IMR-90 (cell line): ENCODE results near the gene RTKN. TPM values are rescaled to one million over a fixed set of nuclear protein-coding genes. Genes with fewer than 3 reads are reported as not detected.

ENCODE experiments used
- ATAC-seq: fragments of 200-7000 bp; cut with Tn5 transposase; 2 replicates; pipeline ENCODE4 v1.9.1; 2020; ENCODE audit warnings: low read depth, mild to moderate bottlenecking, moderate library complexity
- BruUV-seq: library from RNA; stranded (reverse); fragments of 400-500 nt; replicated peaks from 2 replicates; lab custom pipeline; 2021; lab: Mats Ljungman, UMichigan
- CTCF ChIA-PET: fragments of 300-600 bp; formaldehyde crosslinking; extraction: SDS; loops from one replicate; lab custom pipeline; 2021; ENCODE audit warnings: antibody characterized with exemption; lab: Yijun Ruan, JAX
- POLR2A ChIA-PET: fragments of 300-600 bp; sonication (Branson Sonifier 250); formaldehyde crosslinking; loops from one replicate; lab custom pipeline; 2022; ENCODE audit warnings: antibody characterized with exemption; ENCODE audit not compliant: unreplicated experiment; lab: Charles Lee
- DNase-seq: peaks from one replicate; pipeline ENCODE4 v3.0.0; 2013
- H2AFZ ChIP-seq: replicated peaks from 2 replicates; pipeline ENCODE3; 2013; ENCODE audit warnings: low read length, mild to moderate bottlenecking; ENCODE audit not compliant: poor library complexity
- H2AK5ac ChIP-seq: 2 replicates; pipeline ENCODE4 v1.6.1; 2013; ENCODE audit warnings: low read depth, low read length, inconsistent platforms
- H2AK9ac ChIP-seq: replicated peaks from 2 replicates; pipeline ENCODE3; 2013; ENCODE audit warnings: mild to moderate bottlenecking, low read depth, low read length, moderate library complexity; ENCODE audit not compliant: poor library complexity
- H2BK120ac ChIP-seq: 2 replicates; pipeline ENCODE4 v1.6.1; 2013; ENCODE audit warnings: low read depth, low read length, inconsistent platforms
- H2BK15ac ChIP-seq: 3 replicates; pipeline ENCODE4 v1.6.1; 2013; ENCODE audit warnings: low read depth, low read length, inconsistent platforms
- H2BK20ac ChIP-seq: 2 replicates; pipeline ENCODE4 v1.6.1; 2013; ENCODE audit warnings: low read depth, mild to moderate bottlenecking, inconsistent platforms, low read length, moderate library complexity
- H2BK5ac ChIP-seq: 2 replicates; pipeline ENCODE4 v1.6.1; 2013; ENCODE audit warnings: mild to moderate bottlenecking, low read depth, low read length, inconsistent platforms; ENCODE audit not compliant: poor library complexity, severe bottlenecking
- H3K14ac ChIP-seq: replicated peaks from 2 replicates; pipeline ENCODE4 v1.6.1; 2013; ENCODE audit warnings: low read depth, low read length, inconsistent platforms
- H3K18ac ChIP-seq: 2 replicates; pipeline ENCODE4 v1.6.1; 2013; ENCODE audit warnings: low read depth, low read length, control low read depth
- H3K23ac ChIP-seq: 2 replicates; pipeline ENCODE4 v1.6.1; 2013; ENCODE audit warnings: low read depth, low read length, inconsistent platforms
- H3K27ac ChIP-seq: 2 replicates; pipeline ENCODE4 v1.5.1; 2013; ENCODE audit warnings: mild to moderate bottlenecking, control low read depth, low read length; ENCODE audit not compliant: insufficient read depth
- H3K27me3 ChIP-seq: 2 replicates; pipeline ENCODE4 v1.6.1; 2013; ENCODE audit warnings: low read length; ENCODE audit not compliant: control insufficient read depth, insufficient read depth
- H3K36me3 ChIP-seq: 2 replicates; pipeline ENCODE4 v1.6.1; 2013; ENCODE audit warnings: low read length, mixed read lengths; ENCODE audit not compliant: control insufficient read depth, insufficient read depth
- H3K4ac ChIP-seq: 2 replicates; pipeline ENCODE4 v1.6.1; 2013; ENCODE audit warnings: low read depth, low read length, inconsistent platforms
- H3K4me1 ChIP-seq: 2 replicates; pipeline ENCODE4 v1.6.1; 2013; ENCODE audit warnings: low read length, mixed read lengths; ENCODE audit not compliant: control insufficient read depth, insufficient read depth
- H3K4me2 ChIP-seq: 2 replicates; pipeline ENCODE4 v1.6.1; 2013; ENCODE audit warnings: low read depth, mild to moderate bottlenecking, control low read depth, low read length, moderate library complexity
- H3K4me3 ChIP-seq: 2 replicates; pipeline ENCODE4 v1.5.1; 2013; ENCODE audit warnings: low read depth, mild to moderate bottlenecking, control low read depth, low read length, moderate library complexity; ENCODE audit not compliant: insufficient read depth
- H3K56ac ChIP-seq: 2 replicates; pipeline ENCODE4 v1.6.1; 2013; ENCODE audit warnings: low read length, inconsistent platforms; ENCODE audit not compliant: insufficient read depth; ENCODE audit errors: extremely low read depth
- H3K79me1 ChIP-seq, 2 experiments: 2 replicates each; pipeline ENCODE4 v1.6.1; 2013; ENCODE audit warnings: low read length in 2 of 2, inconsistent platforms in 1 of 2, low read depth in 1 of 2
- H3K9ac ChIP-seq: 2 replicates; pipeline ENCODE4 v1.6.1; 2013; ENCODE audit warnings: low read depth, low read length, control low read depth
- H3K9me1 ChIP-seq: 2 replicates; pipeline ENCODE4 v1.6.1; 2013; ENCODE audit warnings: low read length, inconsistent platforms; ENCODE audit not compliant: insufficient read depth
- H3K9me3 ChIP-seq: 2 replicates; pipeline ENCODE4 v1.6.1; 2013; ENCODE audit warnings: low read length; ENCODE audit not compliant: control insufficient read depth, insufficient read depth
- H4K20me1 ChIP-seq: 2 replicates; pipeline ENCODE4 v1.6.1; 2013; ENCODE audit warnings: low read length, inconsistent platforms; ENCODE audit not compliant: insufficient read depth
- H4K5ac ChIP-seq: 2 replicates; pipeline ENCODE4 v1.6.1; 2013; ENCODE audit warnings: mild to moderate bottlenecking, low read depth, low read length, control low read depth
- H4K8ac ChIP-seq, 2 experiments: 2 replicates each; pipeline ENCODE4 v1.6.1; 2013; ENCODE audit warnings: low read depth in 2 of 2, low read length in 2 of 2, control low read depth in 1 of 2, inconsistent platforms in 1 of 2
- H4K91ac ChIP-seq: 2 replicates; pipeline ENCODE4 v1.6.1; 2013; ENCODE audit warnings: low read depth, low read length, inconsistent platforms; ENCODE audit not compliant: insufficient read depth
- BHLHE40 ChIP-seq: fragments of 150-350 bp; IDR thresholded peaks from 2 replicates; pipeline ENCODE4 v1.6.1; 2016; ENCODE audit warnings: mild to moderate bottlenecking, low read depth, low read length
- CHD1 ChIP-seq: IDR thresholded peaks from 2 replicates; pipeline ENCODE4 v1.6.1; 2012; ENCODE audit warnings: low read depth, low read length, improper control_type of control experiment
- CTCF ChIP-seq: conservative IDR thresholded peaks from 2 replicates; pipeline ENCODE4 v1.5.1; 2012; ENCODE audit warnings: mild to moderate bottlenecking, low read depth, low read length, improper control_type of control experiment
- MAZ ChIP-seq: IDR thresholded peaks from 2 replicates; pipeline ENCODE4 v1.6.1; 2012; ENCODE audit warnings: low read depth, mild to moderate bottlenecking, low read length, improper control_type of control experiment, moderate library complexity, borderline replicate concordance
- MXI1 ChIP-seq: IDR thresholded peaks from 2 replicates; pipeline ENCODE4 v1.6.1; 2012; ENCODE audit warnings: low read depth, mild to moderate bottlenecking, low read length, moderate library complexity, borderline replicate concordance
- NFE2L2 ChIP-seq: fragments of 150-350 bp; IDR thresholded peaks from 2 replicates; pipeline ENCODE4 v1.6.1; 2016; ENCODE audit warnings: low read depth, mild to moderate bottlenecking, low read length
- USF2 ChIP-seq: fragments of 150-350 bp; IDR thresholded peaks from 2 replicates; pipeline ENCODE4 v1.6.1; 2017; ENCODE audit warnings: mild to moderate bottlenecking, antibody characterized with exemption, low read length, low read depth
- WGBS, 2 experiments: methylation state at CpG; one replicate each; pipeline versions ENCODE4 v1.1.5 to v1.1.7; 2013; ENCODE audit warnings: missing lambda C conversion rate in 2 of 2; ENCODE audit not compliant: insufficient read length in 1 of 2; ENCODE audit errors: extremely low coverage in 2 of 2; 5-methylcytosine and 5-hydroxymethylcytosine counted together
- dilution Hi-C: fragments of 300-500 bp; cut with HindIII; formaldehyde crosslinking; loops from one replicate; pipeline ENCODE4 v1.14.3; 2018; ENCODE audit warnings: low sequenced_read_pairs; ENCODE audit not compliant: unreplicated experiment
- in situ Hi-C: fragments of 300-500 bp; cut with MboI; formaldehyde crosslinking; loops from 3 replicates; pipeline ENCODE4 v1.14.3; 2019; ENCODE audit warnings: low sequenced_read_pairs, inconsistent platforms, mixed read lengths
- intact Hi-C: fragments of 100-400 bp; cut with micrococcal nuclease; formaldehyde crosslinking; loops from 2 replicates; pipeline ENCODE4 v1.10.0; 2022
- polyA plus RNA-seq, 3 experiments: library from polyadenylated mRNA; depleted of rRNA; stranded (reverse); fragments of >200 nt; gene quantifications; 2 replicates each; pipeline ENCODE4 v1.2.3, GENCODE V29; 2012; ENCODE audit warnings: low replicate concordance in 1 of 3
- total RNA-seq: library from RNA; depleted of rRNA; stranded (reverse); fragments of >200 nt; gene quantifications from 2 replicates; pipeline ENCODE4 v1.2.3, GENCODE V29; 2012

Gene RTKN
- total and polyA plus RNA-seq, 2 of the 4 experiments (the other 2 are of a cell fraction): 11.1 to 19.7 TPM

GRCh38 chr2:74379851-74380789, 61.6 kb downstream of the RTKN start, which contains the start of gene DCTN1:
Gene DCTN1 (minus strand): TSS chr2:74380311. CDS start chr2:74380037, 274 bp downstream.
- BruUV-seq: no TSS peak
- Histone ChIP-seq H3K56ac (no peak within 1 kb of the TSS), H3K18ac (peak within 1 kb of the TSS; percentile 33; the same call in 1 of the 2 replicates), H3K4me2 (peak within 1 kb of the TSS; percentile 86), H3K4me3 (peak within 1 kb of the TSS; percentile 49), H3K9ac (peak within 1 kb of the TSS; percentile 67), H4K20me1 (peaks cover 32% of the 10 kb centered on the region), H4K5ac (peak within 1 kb of the TSS; percentile 28), H3K27ac (peak within 1 kb of the TSS; percentile 75), H2AK9ac (peak within 1 kb of the TSS; percentile 71), H2BK15ac (peak within 1 kb of the TSS; percentile 37; the same call in 1 of the 3 replicates), H3K9me1 (peaks cover 24% of the 10 kb centered on the region), H3K14ac (peak within 1 kb of the TSS; percentile 73), H4K91ac (peak within 1 kb of the TSS; percentile 62; the same call in 1 of the 2 replicates), H2AK5ac (peak within 1 kb of the TSS; percentile 79), H3K4me1 (peaks cover 21% of the 10 kb centered on the region), H2BK120ac (peak within 1 kb of the TSS; percentile 58; the same call in 1 of the 2 replicates), H4K8ac (peak within 1 kb of the TSS in 1 of 2 experiments; percentile 17; a peak in 1 of 4 replicates), H2AFZ (peak within 1 kb of the TSS; percentile 64), H3K9me3 (no peaks in the 10 kb centered on the region), H3K23ac (peak within 1 kb of the TSS; percentile 50; the same call in 1 of the 2 replicates), H2BK5ac (peak within 1 kb of the TSS; percentile 88), H3K4ac (peak within 1 kb of the TSS; percentile 83), H2BK20ac (peak within 1 kb of the TSS; percentile 57; the same call in 1 of the 2 replicates), H3K27me3 (no peaks in the 10 kb centered on the region), H3K36me3 (peaks cover 17% of the 10 kb centered on the region), H3K79me1 (peaks cover 25 to 94% of the 10 kb centered on the region in 2 experiments)
- TF ChIP-seq MAZ (peak; percentile 30; the same call in 1 of the 2 replicates), MXI1 (0 out of 2 replicates have a peak, but pooled peaks have one; percentile 45), CTCF (no peak), NFE2L2 (no peak), BHLHE40 (peak; percentile 33; the same call in 1 of the 2 replicates), CHD1 (no peak), USF2 (peak; percentile 71; the same call in 1 of the 2 replicates)
- in situ Hi-C loops (no loop called here), intact Hi-C loops (no loop called here), dilution Hi-C loops (no loop called here)
- CTCF ChIA-PET: interaction anchor here (1.0 to 2.2 kb wide), 2 partner anchors 11 to 28 kb away, joined by 3 to 7 read pairs; no protein-coding TSS in a partner anchor
- 10% methylated on average over 4 of the region's 14 CpGs; no CpG with 5 or more reads in 1 of the 2 experiments for WGBS, 2 experiments
- POLR2A ChIA-PET: no interaction called here
- DNase-seq: peak; percentile 80
- peak; percentile 91 for ATAC-seq
